Measurements from ENCODE around the gene STRIP2.
"Not testable (repeated sequence)": the region's sequence is repeated elsewhere in the genome, so short reads cannot be mapped to it uniquely, and the experiment has no call there.

Gene STRIP2

GRCh38 chr7:129433847-129434674, at the start of gene STRIP2:
Gene STRIP2, plus strand, starts transcription at chr7:129434432. Its CDS starts 41 bp downstream, at chr7:129434473.
- DNase-seq: peak; percentile 73

- DNase-seq: no peak
Observed at GRCh38 chr7:129385116-129385515, 49.1 kb upstream of the STRIP2 start.

GRCh38 chr7:129385598-129385997, 48.6 kb upstream of the STRIP2 start:
- DNase-seq: no peak

GRCh38 chr7:129386506-129386905, 47.7 kb upstream of the STRIP2 start:
- DNase-seq: no peak

- no peak for DNase-seq
Observed at GRCh38 chr7:129387537-129387936, 46.7 kb upstream of the STRIP2 start.

- no peak for DNase-seq
Observed at GRCh38 chr7:129388333-129389098, 45.7 kb upstream of the STRIP2 start.

GRCh38 chr7:129389829-129390228, 44.4 kb upstream of the STRIP2 start:
- DNase-seq: no peak

- DNase-seq: no peak
Observed at GRCh38 chr7:129390314-129390713, 43.9 kb upstream of the STRIP2 start.

- DNase-seq: no peak
Observed at GRCh38 chr7:129391546-129392171, 42.6 kb upstream of the STRIP2 start.

- no peak for DNase-seq
Observed at GRCh38 chr7:129393255-129393654, 41.0 kb upstream of the STRIP2 start.

GRCh38 chr7:129394101-129394500, 40.1 kb upstream of the STRIP2 start:
- DNase-seq: no peak

- DNase-seq: no peak
Observed at GRCh38 chr7:129394982-129395914, 39.0 kb upstream of the STRIP2 start.

GRCh38 chr7:129401228-129401966, 32.8 kb upstream of the STRIP2 start:
- DNase-seq: no peak

- no peak for DNase-seq
Observed at GRCh38 chr7:129401967-129402860, 32.0 kb upstream of the STRIP2 start.

GRCh38 chr7:129405527-129405926, 28.7 kb upstream of the STRIP2 start:
- DNase-seq: no peak

GRCh38 chr7:129410238-129410637, 24.0 kb upstream of the STRIP2 start:
- not testable (repeated sequence) for DNase-seq

- no peak for DNase-seq
Observed at GRCh38 chr7:129412501-129412900, 21.7 kb upstream of the STRIP2 start.

- no peak for DNase-seq
Observed at GRCh38 chr7:129417073-129417472, 17.2 kb upstream of the STRIP2 start.

- DNase-seq: no peak
Observed at GRCh38 chr7:129421717-129422250, 12.4 kb upstream of the STRIP2 start.

GRCh38 chr7:129422727-129423126, 11.5 kb upstream of the STRIP2 start:
- no peak for DNase-seq
